ENCODE data around the gene HIPK3.

GRCh38 chr11:33324302-33324985, 67.3 kb downstream of the HIPK3 start:
- no peak for TF ChIP-seq POLR2A (IDR thresholded peaks at IDR 0.05; ENCODE audit: low read length)
- no peak for TF ChIP-seq GATA1 (IDR thresholded peaks at IDR 0.05; ENCODE audit: low read depth, low read length)
